ENCODE results near the gene AKR1C1. TPM values are rescaled to one million over a fixed set of nuclear protein-coding genes. Genes with fewer than 3 reads are reported as not detected.
"Not testable (repeated sequence)": the region's sequence is repeated elsewhere in the genome, so short reads cannot be mapped to it uniquely, and the experiment has no call there.

Gene AKR1C1
- total RNA-seq, 1 donor from 2014 or later = 1.3 TPM

GRCh38 chr10:4961558-4961957 lies 1.7 kb upstream of the AKR1C1 start:
- H3K36me3 Mint-ChIP-seq (ENCODE audit: low read depth); H3K27ac Mint-ChIP-seq (ENCODE audit: unreplicated experiment); DNase-seq (ENCODE audit: low spot score); H3K4me3 Mint-ChIP-seq (ENCODE audit: unreplicated experiment); H3K9me3 Mint-ChIP-seq (ENCODE audit: low read depth); H3K27me3 Mint-ChIP-seq (ENCODE audit: low read depth); H3K4me1 Mint-ChIP-seq (ENCODE audit: low read depth): not testable (repeated sequence)

- DNase-seq (ENCODE audit: low spot score); H3K4me1 Mint-ChIP-seq (ENCODE audit: low read depth); H3K9me3 Mint-ChIP-seq (ENCODE audit: low read depth): not testable (repeated sequence)
These were observed 907 bp upstream of the AKR1C1 start for GRCh38 chr10:4962308-4962707.

GRCh38 chr10:4963815-4964154 lies 570 bp downstream of the AKR1C1 start:
- not testable (repeated sequence) for H3K4me1 Mint-ChIP-seq (ENCODE audit: low read depth); H3K27ac Mint-ChIP-seq (ENCODE audit: unreplicated experiment); H3K36me3 Mint-ChIP-seq (ENCODE audit: low read depth); H3K4me3 Mint-ChIP-seq (ENCODE audit: unreplicated experiment); H3K27me3 Mint-ChIP-seq (ENCODE audit: low read depth); DNase-seq (ENCODE audit: low spot score); H3K9me3 Mint-ChIP-seq (ENCODE audit: low read depth)

More at GRCh38 chr10:4962308-4962707, 907 bp upstream of the AKR1C1 start:
- H3K36me3 Mint-ChIP-seq (ENCODE audit: low read depth); H3K4me3 Mint-ChIP-seq (ENCODE audit: unreplicated experiment); H3K27ac Mint-ChIP-seq (ENCODE audit: unreplicated experiment); H3K27me3 Mint-ChIP-seq (ENCODE audit: low read depth): not testable (repeated sequence)

- not testable (repeated sequence) for H3K27me3 Mint-ChIP-seq (ENCODE audit: low read depth); DNase-seq (ENCODE audit: low spot score); H3K4me3 Mint-ChIP-seq (ENCODE audit: unreplicated experiment); H3K4me1 Mint-ChIP-seq (ENCODE audit: low read depth); H3K27ac Mint-ChIP-seq (ENCODE audit: unreplicated experiment); H3K9me3 Mint-ChIP-seq (ENCODE audit: low read depth); H3K36me3 Mint-ChIP-seq (ENCODE audit: low read depth)
These were observed 2.5 kb downstream of the AKR1C1 start for GRCh38 chr10:4965763-4966162.

- not testable (repeated sequence) for H3K4me1 Mint-ChIP-seq (ENCODE audit: low read depth); DNase-seq (ENCODE audit: low spot score); H3K27ac Mint-ChIP-seq (ENCODE audit: unreplicated experiment); H3K36me3 Mint-ChIP-seq (ENCODE audit: low read depth); H3K9me3 Mint-ChIP-seq (ENCODE audit: low read depth); H3K4me3 Mint-ChIP-seq (ENCODE audit: unreplicated experiment); H3K27me3 Mint-ChIP-seq (ENCODE audit: low read depth)
These were observed 4.0 kb downstream of the AKR1C1 start for GRCh38 chr10:4967189-4967588.

- H3K27me3 Mint-ChIP-seq (ENCODE audit: low read depth); H3K36me3 Mint-ChIP-seq (ENCODE audit: low read depth); H3K4me3 Mint-ChIP-seq (ENCODE audit: unreplicated experiment); H3K4me1 Mint-ChIP-seq (ENCODE audit: low read depth); DNase-seq (ENCODE audit: low spot score); H3K9me3 Mint-ChIP-seq (ENCODE audit: low read depth); H3K27ac Mint-ChIP-seq (ENCODE audit: unreplicated experiment): not testable (repeated sequence)
These were observed 6.1 kb downstream of the AKR1C1 start for GRCh38 chr10:4969289-4969688.

GRCh38 chr10:4970362-4970761 lies 7.1 kb downstream of the AKR1C1 start:
- not testable (repeated sequence) for H3K27ac Mint-ChIP-seq (ENCODE audit: unreplicated experiment); H3K36me3 Mint-ChIP-seq (ENCODE audit: low read depth); H3K4me1 Mint-ChIP-seq (ENCODE audit: low read depth); DNase-seq (ENCODE audit: low spot score); H3K27me3 Mint-ChIP-seq (ENCODE audit: low read depth); H3K4me3 Mint-ChIP-seq (ENCODE audit: unreplicated experiment); H3K9me3 Mint-ChIP-seq (ENCODE audit: low read depth)

- H3K4me1 Mint-ChIP-seq (ENCODE audit: low read depth); H3K9me3 Mint-ChIP-seq (ENCODE audit: low read depth); DNase-seq (ENCODE audit: low spot score); H3K4me3 Mint-ChIP-seq (ENCODE audit: unreplicated experiment); H3K36me3 Mint-ChIP-seq (ENCODE audit: low read depth); H3K27ac Mint-ChIP-seq (ENCODE audit: unreplicated experiment); H3K27me3 Mint-ChIP-seq (ENCODE audit: low read depth): not testable (repeated sequence)
These were observed 9.3 kb downstream of the AKR1C1 start for GRCh38 chr10:4972369-4973142.

- not testable (repeated sequence) for H3K4me3 Mint-ChIP-seq (ENCODE audit: unreplicated experiment); H3K9me3 Mint-ChIP-seq (ENCODE audit: low read depth); H3K27me3 Mint-ChIP-seq (ENCODE audit: low read depth); H3K27ac Mint-ChIP-seq (ENCODE audit: unreplicated experiment); DNase-seq (ENCODE audit: low spot score); H3K4me1 Mint-ChIP-seq (ENCODE audit: low read depth); H3K36me3 Mint-ChIP-seq (ENCODE audit: low read depth)
These were observed 10.1 kb downstream of the AKR1C1 start for GRCh38 chr10:4973294-4973693.

- H3K4me3 Mint-ChIP-seq (ENCODE audit: unreplicated experiment); H3K9me3 Mint-ChIP-seq (ENCODE audit: low read depth); H3K27ac Mint-ChIP-seq (ENCODE audit: unreplicated experiment); H3K27me3 Mint-ChIP-seq (ENCODE audit: low read depth); H3K4me1 Mint-ChIP-seq (ENCODE audit: low read depth); H3K36me3 Mint-ChIP-seq (ENCODE audit: low read depth); DNase-seq (ENCODE audit: low spot score): not testable (repeated sequence)
These were observed 11.2 kb downstream of the AKR1C1 start for GRCh38 chr10:4974400-4974799.

Data from chondrocyte (in vitro differentiated cells).